Fibroblast of lung (primary cell): ENCODE results near the gene CRACR2B. TPM values are rescaled to one million over a fixed set of nuclear protein-coding genes. Genes with fewer than 3 reads are reported as not detected.

Experiments
- DNase-seq, 2 donors: peaks; one replicate each; pipeline versions ENCODE4 v3.0.0 to v3.0.0-alpha.2; 2010; ENCODE audit warnings: low read depth in 2 of 2
- H2AFZ ChIP-seq: 2 replicates; pipeline ENCODE4 v1.5.1; 2012; ENCODE audit warnings: low read length, control low read depth, inconsistent platforms
- H3K27ac ChIP-seq: 2 replicates; pipeline ENCODE4 v1.5.1; 2011; ENCODE audit warnings: low read length, control low read depth; ENCODE audit not compliant: insufficient read depth
- H3K27me3 ChIP-seq: 2 replicates; pipeline ENCODE4 v1.5.1; 2011; ENCODE audit warnings: mild to moderate bottlenecking, low read length; ENCODE audit not compliant: control insufficient read depth, insufficient read depth
- H3K36me3 ChIP-seq: 2 replicates; pipeline ENCODE4 v1.5.1; 2011; ENCODE audit warnings: low read length; ENCODE audit not compliant: control insufficient read depth, insufficient read depth
- H3K4me1 ChIP-seq: 2 replicates; pipeline ENCODE4 v1.5.1; 2011; ENCODE audit warnings: low read length; ENCODE audit not compliant: control insufficient read depth, insufficient read depth; ENCODE audit errors: extremely low read depth
- H3K4me2 ChIP-seq: 2 replicates; pipeline ENCODE4 v1.5.1; 2011; ENCODE audit warnings: low read length, control low read depth; ENCODE audit not compliant: insufficient read depth; ENCODE audit errors: extremely low read depth
- H3K4me3 ChIP-seq, 4 experiments: fragments of 200-600 bp in 1 of 4; sonication (generic) in 1 of 4; replicated peaks in 1 of 4; 2 replicates each; pipeline ENCODE4 v1.5.1; 2011 to 2016; ENCODE audit warnings: low read length in 4 of 4, low read depth in 3 of 4, mild to moderate bottlenecking in 3 of 4, control low read depth in 2 of 4, inconsistent platforms in 1 of 4, mixed read lengths in 1 of 4; ENCODE audit not compliant: insufficient read depth in 1 of 4; ENCODE audit errors: control extremely low read depth in 1 of 4
- H3K79me2 ChIP-seq: 2 replicates; pipeline ENCODE4 v1.5.1; 2012; ENCODE audit warnings: mild to moderate bottlenecking, low read length, inconsistent platforms; ENCODE audit not compliant: control insufficient read depth, insufficient read depth
- H3K9ac ChIP-seq: 2 replicates; pipeline ENCODE4 v1.5.1; 2011; ENCODE audit warnings: mild to moderate bottlenecking, low read length, control low read depth; ENCODE audit not compliant: insufficient read depth
- H3K9me3 ChIP-seq: 2 replicates; pipeline ENCODE4 v1.5.1; 2012; ENCODE audit warnings: low read depth, low read length; ENCODE audit not compliant: control insufficient read depth, insufficient read depth
- H4K20me1 ChIP-seq: 2 replicates; pipeline ENCODE4 v1.5.1; 2011; ENCODE audit warnings: low read length; ENCODE audit not compliant: control insufficient read depth, insufficient read depth; ENCODE audit errors: extremely low read depth
- CTCF ChIP-seq, 2 donors: IDR thresholded peaks in 1 of 2; conservative IDR thresholded peaks in 1 of 2; 1 replicate in 1 of 2; 2 replicates in 1 of 2; pipeline ENCODE4 v1.5.1; 2011 to 2012; ENCODE audit warnings: low read length in 2 of 2, control low read depth in 1 of 2, inconsistent platforms in 1 of 2, low read depth in 1 of 2, mild to moderate bottlenecking in 1 of 2
- EZH2 ChIP-seq: IDR thresholded peaks from 2 replicates; pipeline ENCODE4 v1.5.1; 2012; ENCODE audit warnings: low read length, control low read depth, mild to moderate bottlenecking; ENCODE audit errors: missing control alignments
- polyA plus RNA-seq, 2 donors: library from polyadenylated mRNA; depleted of rRNA in 1 of 2; stranded (reverse) in 1 of 2; unstranded in 1 of 2; fragments of >200 nt; gene quantifications; 2 replicates each; pipeline ENCODE4 v1.2.1, GENCODE V29; 2011 to 2012; ENCODE audit warnings: missing spikeins in 1 of 2
- total RNA-seq: library from RNA; depleted of rRNA; stranded (reverse); fragments of >200 nt; gene quantifications from 2 replicates; pipeline ENCODE4 v1.2.1, GENCODE V29; 2014

CRACR2B gene
- total and polyA plus RNA-seq, 2 donors (not counting 1 experiment from before 2014, with no cell fraction given), result 0.11 to 0.66 TPM

- H3K27ac ChIP-seq, result no peak overlapping the region
These were observed 27.0 kb downstream of the CRACR2B start for GRCh38 chr11:854601-855329.

GRCh38 chr11:855330-855674, 27.6 kb downstream of the CRACR2B start:
- Histone ChIP-seq H4K20me1 (no peaks in the 10 kb centered on the region), H3K4me2 (no peak overlapping the region), H3K27me3 (no peaks in the 10 kb centered on the region), H3K9me3 (no peaks in the 10 kb centered on the region), H3K36me3 (peaks cover 8% of the 10 kb centered on the region), H3K79me2 (peaks cover 31% of the 10 kb centered on the region), H2AFZ (no peak overlapping the region), H3K4me1 (peaks cover 23% of the 10 kb centered on the region), H3K9ac (no peak overlapping the region), H3K4me3 (no peak overlapping the region), H3K27ac (no peak overlapping the region)
- TF ChIP-seq CTCF (conservative IDR thresholded peaks at IDR 0.05 in 1 of 2, IDR thresholded peaks at IDR 0.05 in 1 of 2; ENCODE audit: low read depth in 1 of 2, low read length in 2 of 2), result no peak
- TF ChIP-seq EZH2, result no peak
- no peak for DNase-seq

More at GRCh38 chr11:854601-855329, 27.0 kb downstream of the CRACR2B start:
- H3K36me3 ChIP-seq, result peaks cover 8% of the 10 kb centered on the region
- H3K79me2 ChIP-seq, result peaks cover 30% of the 10 kb centered on the region
- no peak overlapping the region for H3K4me2 ChIP-seq
- no peak for DNase-seq
- H3K27me3 ChIP-seq, result no peaks in the 10 kb centered on the region
- TF ChIP-seq EZH2, result no peak
- TF ChIP-seq CTCF (conservative IDR thresholded peaks at IDR 0.05 in 1 of 2, IDR thresholded peaks at IDR 0.05 in 1 of 2; ENCODE audit: low read depth in 1 of 2, low read length in 2 of 2), result no peak
- no peak overlapping the region for H3K9ac ChIP-seq
- H3K4me3 ChIP-seq, result no peak overlapping the region
- H3K4me1 ChIP-seq, result peaks cover 17% of the 10 kb centered on the region
- H4K20me1 ChIP-seq, result no peaks in the 10 kb centered on the region
- no peak overlapping the region for H2AFZ ChIP-seq
- H3K9me3 ChIP-seq, result no peaks in the 10 kb centered on the region

GRCh38 chr11:855796-856195, 28.1 kb downstream of the CRACR2B start:
- H4K20me1 ChIP-seq, result no peaks in the 10 kb centered on the region
- no peak for DNase-seq
- H3K79me2 ChIP-seq, result peaks cover 28% of the 10 kb centered on the region

More at GRCh38 chr11:855796-856195, 28.1 kb downstream of the CRACR2B start:
- Histone ChIP-seq H3K27ac (no peak overlapping the region), H3K27me3 (no peaks in the 10 kb centered on the region), H3K4me2 (no peak overlapping the region), H3K9me3 (no peaks in the 10 kb centered on the region), H2AFZ (no peak overlapping the region), H3K36me3 (peaks cover 8% of the 10 kb centered on the region), H3K4me1 (peaks cover 23% of the 10 kb centered on the region), H3K9ac (no peak overlapping the region), H3K4me3 (no peak overlapping the region)
- TF ChIP-seq EZH2 (no peak), CTCF (conservative IDR thresholded peaks at IDR 0.05 in 1 of 2, IDR thresholded peaks at IDR 0.05 in 1 of 2; ENCODE audit: low read depth in 1 of 2, low read length in 2 of 2) (no peak)
